Measurements from ENCODE around the gene SIPA1L3. TPM values are rescaled to one million over a fixed set of nuclear protein-coding genes. Genes with fewer than 3 reads are reported as not detected.

SIPA1L3 gene
- total and polyA plus RNA-seq, 10 of the 15 experiments (the other 5 are each of a cell fraction or from before 2014, with no cell fraction given) = 0.24 to 66.2 (median 19.1) TPM

DNA sequence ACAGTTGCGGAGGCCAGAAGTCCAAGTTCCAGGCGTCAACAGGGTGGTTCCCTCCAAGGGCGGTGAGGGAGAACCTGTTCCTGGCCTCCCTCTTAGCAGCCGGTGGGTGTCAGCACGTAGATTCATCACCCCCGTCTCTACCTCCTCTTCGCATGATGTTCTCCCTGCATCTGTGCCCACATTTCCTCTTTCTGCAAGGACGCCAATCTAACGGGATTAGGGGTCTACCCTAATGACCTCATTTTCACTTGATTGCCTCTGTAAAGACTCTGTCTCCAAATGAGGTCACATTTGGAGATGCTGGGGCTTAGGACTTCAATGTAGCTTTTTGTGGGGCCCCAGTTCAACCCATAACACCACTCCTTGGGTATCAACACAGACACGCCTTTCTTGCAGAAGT, 278.6 kb downstream of the SIPA1L3 start (continued):
- TF ChIP-seq ZZZ3 (IDR thresholded peaks at IDR 0.05; ENCODE audit: control insufficient read depth, insufficient read length, low read depth) (no peak), ASH2L (IDR thresholded peaks at IDR 0.05; ENCODE audit: borderline replicate concordance, low read depth) (no peak)

DNA sequence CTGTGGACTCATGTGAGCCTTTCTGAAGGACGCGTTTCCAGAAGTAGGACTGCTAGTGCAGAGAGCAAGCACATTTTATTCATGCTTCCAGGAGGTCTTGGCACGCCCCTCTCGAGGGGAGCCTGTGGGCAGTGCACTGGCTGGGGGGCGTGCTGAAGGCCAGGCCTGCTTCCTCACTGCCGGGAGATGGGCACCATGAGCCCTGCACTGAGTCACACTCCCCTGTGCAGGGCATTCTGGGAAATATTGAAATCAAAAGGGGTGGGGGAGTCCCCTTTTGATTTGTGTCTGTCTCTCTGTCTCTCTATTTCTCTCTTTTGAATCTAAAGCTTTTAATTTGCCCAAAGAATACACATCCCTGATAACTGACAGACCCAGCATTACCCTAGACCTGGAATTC, 283.1 kb downstream of the SIPA1L3 start:
- POLR2A ChIA-PET = no interaction called here
- TF ChIP-seq IKZF2 (IDR thresholded peaks at IDR 0.05) (no peak), ZNF24 (IDR thresholded peaks at IDR 0.05) (no peak), E4F1 (IDR thresholded peaks at IDR 0.05; ENCODE audit: borderline replicate concordance, partially characterized antibody) (no peak), PML (IDR thresholded peaks at IDR 0.05; ENCODE audit: low read length) (no peak), SMC3 (IDR thresholded peaks at IDR 0.05; ENCODE audit: borderline replicate concordance, low read length) (no peak), EGR1 (IDR thresholded peaks at IDR 0.05; ENCODE audit: borderline replicate concordance in 1 of 2, low read depth in 2 of 2, low read length in 2 of 2) (no peak), ETV6 (conservative IDR thresholded peaks at IDR 0.05 in 1 of 2, IDR thresholded peaks at IDR 0.05 in 1 of 2; ENCODE audit: borderline replicate concordance in 1 of 2, low read depth in 1 of 2) (no peak), JUNB (IDR thresholded peaks at IDR 0.05) (no peak), FOS (IDR thresholded peaks at IDR 0.05; ENCODE audit: borderline replicate concordance, extremely low read depth, insufficient read length) (no peak), CBX3 (IDR thresholded peaks at IDR 0.05; ENCODE audit: borderline replicate concordance, low read depth) (no peak), EP300 (IDR thresholded peaks at IDR 0.05; ENCODE audit: borderline replicate concordance in 1 of 2, control insufficient read depth in 1 of 2, low read depth in 2 of 2, low read length in 2 of 2) (no peak), FOXM1 (IDR thresholded peaks at IDR 0.05; ENCODE audit: low read depth, low read length) (no peak), TBL1XR1 (IDR thresholded peaks at IDR 0.05; ENCODE audit: low read depth, low read length) (no peak), NFYA (IDR thresholded peaks at IDR 0.05; ENCODE audit: borderline replicate concordance, low read depth, low read length) (no peak), EZH2 (IDR thresholded peaks at IDR 0.05; ENCODE audit: borderline replicate concordance, control insufficient read depth, low read depth, low read length) (no peak)
- TF ChIP-seq, protein P1, sequence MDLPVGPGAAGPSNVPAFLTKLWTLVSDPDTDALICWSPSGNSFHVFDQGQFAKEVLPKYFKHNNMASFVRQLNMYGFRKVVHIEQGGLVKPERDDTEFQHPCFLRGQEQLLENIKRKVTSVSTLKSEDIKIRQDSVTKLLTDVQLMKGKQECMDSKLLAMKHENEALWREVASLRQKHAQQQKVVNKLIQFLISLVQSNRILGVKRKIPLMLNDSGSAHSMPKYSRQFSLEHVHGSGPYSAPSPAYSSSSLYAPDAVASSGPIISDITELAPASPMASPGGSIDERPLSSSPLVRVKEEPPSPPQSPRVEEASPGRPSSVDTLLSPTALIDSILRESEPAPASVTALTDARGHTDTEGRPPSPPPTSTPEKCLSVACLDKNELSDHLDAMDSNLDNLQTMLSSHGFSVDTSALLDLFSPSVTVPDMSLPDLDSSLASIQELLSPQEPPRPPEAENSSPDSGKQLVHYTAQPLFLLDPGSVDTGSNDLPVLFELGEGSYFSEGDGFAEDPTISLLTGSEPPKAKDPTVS (IDR thresholded peaks at IDR 0.05; ENCODE audit: low read depth, low read length) = no peak
- Histone ChIP-seq H4K20me1 (ENCODE audit: control insufficient read depth, insufficient read depth) (no peaks in the 10 kb centered on the region), H3K27ac (ENCODE audit: control insufficient read depth, insufficient read depth) (no peak overlapping the region), H3K4me2 (ENCODE audit: control insufficient read depth, insufficient read depth) (no peak overlapping the region), H3K9me3 (replicated peaks; ENCODE audit: control insufficient read depth, insufficient read depth, low read length) (no peaks in the 10 kb centered on the region), H3K9ac (ENCODE audit: control insufficient read depth, insufficient read depth, low read length) (no peak overlapping the region), H2AFZ (ENCODE audit: control insufficient read depth, low read depth, low read length) (no peak overlapping the region), H3K79me2 (ENCODE audit: control insufficient read depth, insufficient read depth, low read length) (no peaks in the 10 kb centered on the region), H3K4me3 (no peak overlapping the region), H3K27me3 (replicated peaks in 1 of 2; ENCODE audit: control insufficient read depth in 2 of 2, insufficient read depth in 2 of 2, low read length in 1 of 2) (no peaks in the 10 kb centered on the region), H3K4me1 (ENCODE audit: control insufficient read depth, insufficient read depth, low read length) (no peaks in the 10 kb centered on the region), H3K36me3 (ENCODE audit: control insufficient read depth in 2 of 2, insufficient read depth in 2 of 2, low read length in 1 of 2) (peaks cover 11 to 16% of the 10 kb centered on the region in 2 experiments)
- 66% methylated on average over 6 of the region's 6 CpGs for WGBS (ENCODE audit: insufficient coverage, insufficient replicate concordance, low lambda C conversion rate, missing lambda C conversion rate)
- RAD21 ChIA-PET (ENCODE audit: unreplicated experiment) = no interaction called here
- FAIRE-seq (no peak), DNase-seq (ENCODE audit: low read depth, low spot score) (no peak), ATAC-seq (no peak)
- CTCF ChIA-PET = no interaction called here
- in situ Hi-C loops (cut with MboI) (no loop called here), intact Hi-C loops (cut with micrococcal nuclease; ENCODE audit: unreplicated experiment) (no loop called here)
- SMC1A ChIA-PET (ENCODE audit: uncharacterized antibody, unreplicated experiment) = no interaction called here
- BruUV-seq (replicated peaks) = no TSS peak

Data from GM12878 (cell line).